NCI-H1417 (cell line): ENCODE data around the gene PRR13.

Experiments used
- DNase-seq, 3 experiments: peaks; one replicate each; lab custom pipeline; 2025; lab: John Stamatoyannopoulos, UW

Gene PRR13

DNA sequence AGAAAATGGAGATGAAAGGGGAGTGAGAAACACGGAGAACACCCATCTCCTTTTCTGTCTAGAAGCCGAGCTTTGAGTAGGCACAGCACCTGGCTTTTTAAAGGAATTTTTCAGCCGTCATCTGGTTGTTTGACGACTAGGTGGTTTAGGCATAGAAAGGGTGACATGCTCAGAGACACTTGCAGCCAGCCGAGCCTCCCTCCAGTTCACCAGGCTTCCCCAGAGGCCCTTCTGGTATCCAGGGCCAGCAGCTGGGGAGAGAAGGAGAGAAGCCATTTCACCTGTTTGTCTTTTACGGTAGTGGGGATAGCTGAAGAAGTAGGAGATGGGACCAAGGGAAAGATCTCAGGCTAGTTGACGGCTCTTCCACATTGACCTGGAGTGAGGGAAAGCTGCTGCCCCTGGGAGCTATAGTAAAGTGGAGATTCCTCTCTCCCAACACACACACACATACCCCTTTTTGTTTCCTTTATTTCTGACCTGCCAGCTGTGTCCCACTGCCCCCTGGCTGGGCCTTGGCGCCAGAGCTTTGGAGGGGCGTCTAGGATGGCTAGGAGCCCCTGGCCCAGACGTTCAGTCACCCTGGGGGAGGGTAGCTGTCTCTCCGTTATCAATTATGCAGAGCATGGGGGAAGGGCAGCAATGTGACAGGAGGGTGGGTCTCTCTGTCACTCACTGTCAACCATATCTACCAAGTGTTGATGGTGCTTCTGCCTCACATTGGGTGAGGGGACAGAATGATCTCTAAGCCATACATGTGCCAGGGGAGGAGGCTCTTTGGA lies 52.3 kb downstream of the PRR13 start:
- DNase-seq = peak; percentile 35 to 58 (median 39)
